Uterus (tissue), 4 donors: ENCODE measurements around the gene SOX30. TPM values are rescaled to one million over a fixed set of nuclear protein-coding genes. Genes with fewer than 3 reads are reported as not detected.

Experiments
- DNase-seq, 2 donors: peaks; one replicate each; pipeline ENCODE4 v3.0.0-alpha.2; 2019 to 2020
- H3K27ac ChIP-seq, 2 donors: fragments of 200-600 bp; sonication (generic); 1 replicate in 1 of 2; 2 replicates in 1 of 2; pipeline ENCODE4 v1.5.1; 2016 to 2018
- H3K27me3 ChIP-seq, 2 donors: fragments of 200-600 bp; sonication (generic); one replicate each; pipeline ENCODE4 v1.5.1; 2018 to 2019; ENCODE audit warnings: control low read depth in 1 of 2
- H3K36me3 ChIP-seq, 2 donors: fragments of 200-600 bp; sonication (generic); one replicate each; pipeline ENCODE4 v1.5.1; 2019; ENCODE audit warnings: control low read depth in 1 of 2
- H3K4me1 ChIP-seq, 2 donors: fragments of 200-600 bp; sonication (generic); one replicate each; pipeline ENCODE4 v1.5.1; 2018 to 2019; ENCODE audit warnings: control low read depth in 1 of 2
- H3K4me3 ChIP-seq, 2 donors: fragments of 200-600 bp; sonication (generic); 1 replicate in 1 of 2; 2 replicates in 1 of 2; pipeline ENCODE4 v1.5.1; 2018 to 2019; ENCODE audit warnings: mild to moderate bottlenecking in 1 of 2
- H3K9me3 ChIP-seq, 2 donors: fragments of 200-600 bp; sonication (generic); one replicate each; pipeline ENCODE4 v1.5.1; 2019; ENCODE audit warnings: control low read depth in 1 of 2
- CTCF ChIP-seq, 4 experiments: fragments of 200-600 bp in 2 of 4; fragments of 450-650 bp in 2 of 4; sonication (generic) in 2 of 4; IDR thresholded peaks; one replicate each; pipeline ENCODE4 v1.5.1; 2016 to 2019; ENCODE audit warnings: antibody characterized with exemption in 4 of 4, mild to moderate bottlenecking in 2 of 4, moderate library complexity in 1 of 4
- POLR2A ChIP-seq, 2 donors: fragments of 450-650 bp; IDR thresholded peaks; one replicate each; pipeline ENCODE4 v1.6.1; 2016; ENCODE audit warnings: antibody characterized with exemption in 2 of 2, mild to moderate bottlenecking in 1 of 2, moderate library complexity in 1 of 2
- intact Hi-C: fragments of 100-400 bp; cut with DNase I; formaldehyde crosslinking; loops from one replicate; pipeline ENCODE4 v1.15.1; 2023; ENCODE audit warnings: low total_unique reads
- total RNA-seq, 4 donors: library from RNA; depleted of rRNA in 3 of 4; stranded (reverse); fragments of >200 nt in 3 of 4; gene quantifications; one replicate each; pipeline versions ENCODE4 v1.1.0 to v1.2.4, GENCODE V29; 2014 to 2023
- donor health status: DM: yes; HTN: yes; CAD: no.

SOX30 gene
- total RNA-seq, 4 donors from 2014 or later: not detected

DNA sequence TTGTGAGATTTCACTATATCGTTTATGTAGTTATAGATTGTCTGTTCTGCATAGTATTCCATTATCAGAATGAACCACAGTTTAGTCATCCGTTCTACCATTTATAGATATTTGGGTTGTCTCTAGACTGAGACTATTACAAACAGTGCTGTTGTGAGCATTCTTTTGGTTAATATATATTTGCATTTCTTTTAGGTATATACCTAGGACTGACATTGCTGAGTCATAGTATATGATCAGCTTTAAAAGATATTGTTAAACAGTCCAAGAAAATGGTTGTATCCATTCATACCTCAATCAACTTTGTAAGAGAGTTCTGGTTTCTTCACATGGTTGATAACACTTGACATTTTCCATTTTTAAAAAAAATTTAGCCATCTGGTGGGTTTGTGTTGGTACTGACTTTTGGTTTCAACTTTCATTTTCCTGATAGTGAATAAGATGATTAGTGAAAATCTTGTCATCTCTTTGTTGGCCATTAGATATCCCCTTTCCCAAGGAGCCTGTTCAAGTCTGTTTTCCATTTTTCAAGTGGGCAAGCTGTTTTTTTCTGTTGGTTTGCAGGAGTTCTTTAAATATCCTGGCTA is 53.8 kb downstream of the SOX30 start:
- TF ChIP-seq POLR2A (IDR thresholded peaks at IDR 0.05) (no peak), CTCF (IDR thresholded peaks at IDR 0.05) (no peak)
- Histone ChIP-seq H3K9me3 (no peaks in the 10 kb centered on the region), H3K4me1 (no peaks in the 10 kb centered on the region), H3K27me3 (no peaks in the 10 kb centered on the region), H3K36me3 (no peaks in the 10 kb centered on the region), H3K4me3 (no peak overlapping the region), H3K27ac (no peak overlapping the region)
- intact Hi-C loops: no loop called here
- no peak for DNase-seq

- no peaks in the 10 kb centered on the region for H3K9me3 ChIP-seq
- no peaks in the 10 kb centered on the region for H3K27me3 ChIP-seq
- DNase-seq: no peak
- no peaks in the 10 kb centered on the region for H3K36me3 ChIP-seq
- no peak overlapping the region for H3K27ac ChIP-seq
- no peaks in the 10 kb centered on the region for H3K4me1 ChIP-seq
- TF ChIP-seq CTCF (IDR thresholded peaks at IDR 0.05): no peak
- no peak for TF ChIP-seq POLR2A (IDR thresholded peaks at IDR 0.05)
- H3K4me3 ChIP-seq: no peak overlapping the region
- intact Hi-C loops: no loop called here
These were observed 55.0 kb downstream of the SOX30 start for GRCh38 chr5:157597277-157597676.

DNA sequence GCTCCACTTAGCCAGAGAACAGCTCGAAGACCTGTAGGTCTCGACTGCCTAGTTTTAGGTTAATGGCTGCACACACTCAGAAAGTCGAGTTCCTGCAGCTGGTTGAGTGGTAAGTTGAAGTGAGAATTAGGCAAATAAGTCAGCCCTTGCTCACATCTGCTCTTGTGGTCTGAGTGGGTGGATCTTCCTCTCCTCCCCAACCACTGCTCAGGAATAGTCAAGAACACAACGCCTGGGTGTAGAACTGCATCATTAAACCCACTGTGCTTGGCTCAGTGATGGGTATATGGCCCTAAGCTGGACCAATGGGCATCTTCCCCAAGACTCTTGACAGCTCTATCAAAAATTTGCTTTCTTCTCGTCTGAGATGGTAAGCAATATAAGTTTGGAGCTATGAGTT is 55.8 kb downstream of the SOX30 start:
- Histone ChIP-seq H3K4me1 (no peaks in the 10 kb centered on the region), H3K36me3 (no peaks in the 10 kb centered on the region)

GRCh38 chr5:157594675-157595459 is 57.4 kb downstream of the SOX30 start:
- H3K4me1 ChIP-seq: no peaks in the 10 kb centered on the region
- H3K27me3 ChIP-seq: no peaks in the 10 kb centered on the region
- no peaks in the 10 kb centered on the region for H3K36me3 ChIP-seq
- intact Hi-C loops: no loop called here
- no peak overlapping the region for H3K4me3 ChIP-seq
- H3K9me3 ChIP-seq: no peaks in the 10 kb centered on the region
- DNase-seq: no peak
- TF ChIP-seq CTCF (IDR thresholded peaks at IDR 0.05): no peak
- TF ChIP-seq POLR2A (IDR thresholded peaks at IDR 0.05): no peak
- no peak overlapping the region for H3K27ac ChIP-seq

More for the DNA sequence above, 55.8 kb downstream of the SOX30 start:
- no peak overlapping the region for H3K27ac ChIP-seq
- H3K9me3 ChIP-seq: no peaks in the 10 kb centered on the region
- TF ChIP-seq POLR2A (IDR thresholded peaks at IDR 0.05): no peak
- no peak for TF ChIP-seq CTCF (IDR thresholded peaks at IDR 0.05)
- H3K27me3 ChIP-seq: no peaks in the 10 kb centered on the region
- no peak overlapping the region for H3K4me3 ChIP-seq
- no peak for DNase-seq
- intact Hi-C loops: no loop called here

DNA sequence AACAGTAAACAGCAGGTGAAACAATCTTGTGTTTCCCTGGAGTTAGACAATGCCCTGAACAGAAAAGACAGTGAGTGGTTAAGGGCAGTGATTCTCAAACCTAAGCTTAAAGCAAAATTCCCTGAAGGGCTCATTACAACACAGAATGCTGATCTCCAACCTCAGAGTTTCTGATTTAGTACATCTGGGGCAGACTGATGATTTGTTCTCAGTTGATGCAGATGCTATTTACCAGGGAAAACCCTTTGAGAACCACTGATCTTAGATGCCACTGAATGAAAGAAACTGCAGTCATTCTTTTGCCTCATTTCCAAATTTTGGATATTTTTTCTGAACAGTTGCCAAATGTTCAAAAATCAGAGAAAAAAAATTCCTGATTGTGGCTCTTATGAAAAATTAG is 58.0 kb downstream of the SOX30 start:
- Histone ChIP-seq H3K4me1 (no peaks in the 10 kb centered on the region), H3K27me3 (no peaks in the 10 kb centered on the region), H3K4me3 (no peak overlapping the region), H3K27ac (no peak overlapping the region), H3K9me3 (no peaks in the 10 kb centered on the region), H3K36me3 (no peaks in the 10 kb centered on the region)
- intact Hi-C loops: no loop called here
- DNase-seq: no peak
- no peak for TF ChIP-seq CTCF (IDR thresholded peaks at IDR 0.05)
- TF ChIP-seq POLR2A (IDR thresholded peaks at IDR 0.05): no peak
